Measurements from ENCODE around the gene KPNA1. TPM values are rescaled to one million over a fixed set of nuclear protein-coding genes. Genes with fewer than 3 reads are reported as not detected.

Gene KPNA1
- polyA plus RNA-seq, 1 of the 3 experiments (the other 2 are of a cell fraction) = 21.6 TPM

GRCh38 chr3:122405015-122405414 is 109.7 kb downstream of the KPNA1 start:
- peaks cover 20 to 39% of the 10 kb centered on the region in 2 experiments for H3K36me3 ChIP-seq (replicated peaks in 1 of 2; ENCODE audit: control insufficient read depth in 1 of 2, insufficient read depth in 2 of 2, low read length in 1 of 2)
- 100% methylated on average over 1 of the region's 3 CpGs for WGBS (ENCODE audit: low lambda C conversion rate)
- H3K27me3 ChIP-seq (ENCODE audit: insufficient read depth) = no peaks in the 10 kb centered on the region
- no peaks in the 10 kb centered on the region for H3K4me1 ChIP-seq (ENCODE audit: control insufficient read depth in 1 of 2, insufficient read depth in 2 of 2, low read depth in 1 of 2, low read length in 1 of 2)
- CTCF ChIA-PET = interaction anchor here (1.2 to 1.7 kb wide), 3 partner anchors 11 to 21 kb away, joined by 4 to 6 read pairs (median 6); partner anchors contain the start of genes FAM162A and WDR5B
- no peak overlapping the region for H3K4me3 ChIP-seq (ENCODE audit: low read depth in 2 of 2, low read length in 1 of 2)
- peaks cover 17% of the 10 kb centered on the region for H3F3A ChIP-seq (replicated peaks; ENCODE audit: insufficient read depth)
- H4K20me1 ChIP-seq (ENCODE audit: insufficient read depth) = no peaks in the 10 kb centered on the region
- no peak overlapping the region for H3K9ac ChIP-seq
- TF ChIP-seq MXI1 (IDR thresholded peaks at IDR 0.05; ENCODE audit: low read depth, low read length) = no peak
- no peak for TF ChIP-seq GATA2 (CRISPR knock-in tag; IDR thresholded peaks at IDR 0.05)
- no peak for TF ChIP-seq CTCF (IDR thresholded peaks at IDR 0.05)
- no peak for TF ChIP-seq FOXM1 (IDR thresholded peaks at IDR 0.05; ENCODE audit: low read depth)
- TF ChIP-seq IRF3 (IDR thresholded peaks at IDR 0.05; ENCODE audit: low read depth, low read length) = no peak
- TF ChIP-seq TCF12 (IDR thresholded peaks at IDR 0.05) = no peak
- no peak for TF ChIP-seq POLR2AphosphoS5 (IDR thresholded peaks at IDR 0.05; ENCODE audit: low read depth, low read length)
- no peak for TF ChIP-seq RAD21 (IDR thresholded peaks at IDR 0.05; ENCODE audit: low read length)
- TF ChIP-seq REST (IDR thresholded peaks at IDR 0.05; ENCODE audit: low read depth, low read length) = no peak
- TF ChIP-seq RXRA (IDR thresholded peaks at IDR 0.05; ENCODE audit: borderline replicate concordance, low read depth) = no peak
- no peak for TF ChIP-seq TAF1 (IDR thresholded peaks at IDR 0.05; ENCODE audit: borderline replicate concordance, low read depth, low read length)
- no peak for TF ChIP-seq USF2 (IDR thresholded peaks at IDR 0.05; ENCODE audit: borderline replicate concordance, low read depth, low read length)
- TF ChIP-seq ZBTB33 (IDR thresholded peaks at IDR 0.05; ENCODE audit: borderline replicate concordance, low read depth) = no peak
- TF ChIP-seq FOSL2 (IDR thresholded peaks at IDR 0.05; ENCODE audit: borderline replicate concordance, low read depth) = no peak
- no peak for TF ChIP-seq USF1 (IDR thresholded peaks at IDR 0.05; ENCODE audit: borderline replicate concordance, low read depth)
- H3K79me2 ChIP-seq (ENCODE audit: insufficient read depth) = no peaks in the 10 kb centered on the region
- DNase-seq = no peak
- H3K9me3 ChIP-seq = no peaks in the 10 kb centered on the region
- no peak overlapping the region for H3K27ac ChIP-seq (ENCODE audit: low read depth in 2 of 2, low read length in 1 of 2)
- no peak overlapping the region for H3K4me2 ChIP-seq
- H2AFZ ChIP-seq (ENCODE audit: low read depth) = no peak overlapping the region
- H3K9me2 ChIP-seq = no peaks in the 10 kb centered on the region
- POLR2A ChIA-PET = no interaction called here

Data from SK-N-SH (cell line).